Stimulated activated naive CD8-positive, alpha-beta T cell treated with anti-CD3 and anti-CD28 coated beads, Interleukin-15, amount 100 ng/mL, for 72 hours (primary cell): Measurements from ENCODE around the gene BRD1.

Experiments used
- ATAC-seq: fragments of 150-1000 bp; cut with Tn5 transposase; 2 replicates; pipeline ENCODE4 v1.10.0; 2021; ENCODE audit warnings: mild to moderate bottlenecking, moderate library complexity
- DNase-seq, 2 donors: peaks; one replicate each; pipeline ENCODE4 v3.0.0; 2021 to 2022
- H3K27ac Mint-ChIP-seq, 2 donors: one replicate each; pipeline ENCODE4 v1.8.0; 2022; ENCODE audit warnings: mild to moderate bottlenecking in 2 of 2, mixed read lengths in 2 of 2, moderate library complexity in 2 of 2
- H3K27me3 Mint-ChIP-seq: one replicate; pipeline ENCODE4 v1.8.0; 2022; ENCODE audit warnings: mixed read lengths
- H3K4me1 Mint-ChIP-seq: one replicate; pipeline ENCODE4 v1.8.0; 2022; ENCODE audit warnings: mild to moderate bottlenecking, mixed read lengths
- H3K4me3 Mint-ChIP-seq, 2 donors: one replicate each; pipeline ENCODE4 v1.8.0; 2022; ENCODE audit warnings: mild to moderate bottlenecking in 2 of 2, mixed read lengths in 2 of 2, moderate library complexity in 1 of 2
- H3K9me3 Mint-ChIP-seq, 2 donors: one replicate each; pipeline ENCODE4 v1.8.0; 2022; ENCODE audit warnings: mixed read lengths in 2 of 2

The BRD1 gene

GRCh38 chr22:49753961-49754695 is 73.5 kb downstream of the BRD1 start:
- H3K27ac Mint-ChIP-seq = no peak overlapping the region
- DNase-seq = no peak
- no peak overlapping the region for H3K4me3 Mint-ChIP-seq
- ATAC-seq = no peak
- H3K4me1 Mint-ChIP-seq = no peaks in the 10 kb centered on the region
- peaks cover 7% of the 10 kb centered on the region for H3K27me3 Mint-ChIP-seq
- no peaks in the 10 kb centered on the region for H3K9me3 Mint-ChIP-seq

GRCh38 chr22:49753276-49753890 is 74.3 kb downstream of the BRD1 start:
- Mint-ChIP-seq H3K27me3 (peaks cover 7% of the 10 kb centered on the region), H3K4me3 (no peak overlapping the region), H3K27ac (no peak overlapping the region), H3K9me3 (peaks cover 0 to under 1% of the 10 kb centered on the region in 2 donors), H3K4me1 (no peaks in the 10 kb centered on the region)
- DNase-seq (no peak), ATAC-seq (no peak)

GRCh38 chr22:49752598-49753091 is 75.0 kb downstream of the BRD1 start:
- H3K4me3 Mint-ChIP-seq = no peak overlapping the region
- ATAC-seq = no peak

GRCh38 chr22:49751966-49752597 is 75.6 kb downstream of the BRD1 start:
- DNase-seq = no peak
- Mint-ChIP-seq H3K4me1 (no peaks in the 10 kb centered on the region), H3K27ac (no peak overlapping the region), H3K9me3 (peaks cover 8 to 13% of the 10 kb centered on the region in 2 donors), H3K4me3 (no peak overlapping the region), H3K27me3 (peaks cover 7% of the 10 kb centered on the region)
- ATAC-seq = no peak

More at GRCh38 chr22:49752598-49753091, 75.0 kb downstream of the BRD1 start:
- no peak for DNase-seq
- H3K9me3 Mint-ChIP-seq = peaks cover 4 to 8% of the 10 kb centered on the region in 2 donors
- H3K4me1 Mint-ChIP-seq = no peaks in the 10 kb centered on the region
- no peak overlapping the region for H3K27ac Mint-ChIP-seq
- peaks cover 7% of the 10 kb centered on the region for H3K27me3 Mint-ChIP-seq

- H3K9me3 Mint-ChIP-seq = peaks cover 15 to 19% of the 10 kb centered on the region in 2 donors
- H3K27ac Mint-ChIP-seq = no peak overlapping the region
- H3K4me3 Mint-ChIP-seq = no peak overlapping the region
- H3K27me3 Mint-ChIP-seq = peaks cover 7% of the 10 kb centered on the region
- no peaks in the 10 kb centered on the region for H3K4me1 Mint-ChIP-seq
- DNase-seq = no peak
- ATAC-seq = no peak
Measured at GRCh38 chr22:49751318-49751965, 76.2 kb downstream of the BRD1 start.

- no peaks in the 10 kb centered on the region for H3K4me1 Mint-ChIP-seq
- ATAC-seq (peak; percentile 53), DNase-seq (no peak)
- H3K27me3 Mint-ChIP-seq = peaks cover 7% of the 10 kb centered on the region
- no peak overlapping the region for H3K27ac Mint-ChIP-seq
- peaks cover 25 to 29% of the 10 kb centered on the region in 2 donors for H3K9me3 Mint-ChIP-seq
- H3K4me3 Mint-ChIP-seq = no peak overlapping the region
Measured at GRCh38 chr22:49749885-49750510, 77.7 kb downstream of the BRD1 start.

- no peaks in the 10 kb centered on the region for H3K4me1 Mint-ChIP-seq
- DNase-seq (no peak), ATAC-seq (no peak)
- peaks cover 7% of the 10 kb centered on the region for H3K27me3 Mint-ChIP-seq
- no peak overlapping the region for H3K27ac Mint-ChIP-seq
- no peak overlapping the region for H3K4me3 Mint-ChIP-seq
- H3K9me3 Mint-ChIP-seq = peaks cover 26 to 37% of the 10 kb centered on the region in 2 donors
Measured at GRCh38 chr22:49749227-49749626, 78.4 kb downstream of the BRD1 start.

- Mint-ChIP-seq H3K9me3 (peaks cover 33 to 40% of the 10 kb centered on the region in 2 donors), H3K27ac (no peak overlapping the region), H3K27me3 (peaks cover 7% of the 10 kb centered on the region), H3K4me3 (no peak overlapping the region), H3K4me1 (no peaks in the 10 kb centered on the region)
- ATAC-seq (no peak), DNase-seq (no peak)
Measured at GRCh38 chr22:49748514-49748913, 79.2 kb downstream of the BRD1 start.

- no peak overlapping the region for H3K4me3 Mint-ChIP-seq
- DNase-seq (no peak), ATAC-seq (no peak)
- H3K4me1 Mint-ChIP-seq = no peaks in the 10 kb centered on the region
- H3K27ac Mint-ChIP-seq = no peak overlapping the region
- peaks cover 35 to 40% of the 10 kb centered on the region in 2 donors for H3K9me3 Mint-ChIP-seq
- peaks cover 11% of the 10 kb centered on the region for H3K27me3 Mint-ChIP-seq
Measured at GRCh38 chr22:49747716-49748115, 80.0 kb downstream of the BRD1 start.

- peaks cover 35 to 40% of the 10 kb centered on the region in 2 donors for H3K9me3 Mint-ChIP-seq
- H3K27me3 Mint-ChIP-seq = peaks cover 16% of the 10 kb centered on the region
- H3K4me1 Mint-ChIP-seq = no peaks in the 10 kb centered on the region
- no peak overlapping the region for H3K4me3 Mint-ChIP-seq
- ATAC-seq (no peak), DNase-seq (no peak)
- no peak overlapping the region for H3K27ac Mint-ChIP-seq
Measured at GRCh38 chr22:49747130-49747529, 80.5 kb downstream of the BRD1 start.

GRCh38 chr22:49746065-49746464 is 81.6 kb downstream of the BRD1 start:
- Mint-ChIP-seq H3K4me3 (no peak overlapping the region), H3K27ac (no peak overlapping the region), H3K4me1 (no peaks in the 10 kb centered on the region), H3K9me3 (peaks cover 35 to 40% of the 10 kb centered on the region in 2 donors), H3K27me3 (peaks cover 20% of the 10 kb centered on the region)
- no peak for DNase-seq
- ATAC-seq = no peak

- peaks cover 13 to 23% of the 10 kb centered on the region in 2 donors for H3K9me3 Mint-ChIP-seq
- H3K4me3 Mint-ChIP-seq = no peak overlapping the region
- H3K27me3 Mint-ChIP-seq = peaks cover 48% of the 10 kb centered on the region
- H3K4me1 Mint-ChIP-seq = no peaks in the 10 kb centered on the region
- no peak overlapping the region for H3K27ac Mint-ChIP-seq
- no peak for DNase-seq
- no peak for ATAC-seq
Measured at GRCh38 chr22:49740242-49740641, 87.4 kb downstream of the BRD1 start.

GRCh38 chr22:49739138-49739537 is 88.5 kb downstream of the BRD1 start:
- peaks cover 2 to 21% of the 10 kb centered on the region in 2 donors for H3K9me3 Mint-ChIP-seq
- ATAC-seq (no peak), DNase-seq (no peak)
- peaks cover 4% of the 10 kb centered on the region for H3K4me1 Mint-ChIP-seq
- H3K27ac Mint-ChIP-seq = no peak overlapping the region
- peaks cover 57% of the 10 kb centered on the region for H3K27me3 Mint-ChIP-seq
- H3K4me3 Mint-ChIP-seq = no peak overlapping the region

GRCh38 chr22:49738566-49738965 is 89.1 kb downstream of the BRD1 start:
- Mint-ChIP-seq H3K9me3 (peaks cover 0 to 15% of the 10 kb centered on the region in 2 donors), H3K27ac (no peak overlapping the region), H3K4me1 (peaks cover 10% of the 10 kb centered on the region), H3K27me3 (peaks cover 58% of the 10 kb centered on the region), H3K4me3 (no peak overlapping the region)
- DNase-seq (no peak), ATAC-seq (no peak)

GRCh38 chr22:49738006-49738405 is 89.7 kb downstream of the BRD1 start:
- Mint-ChIP-seq H3K27me3 (peaks cover 63% of the 10 kb centered on the region), H3K4me3 (no peak overlapping the region), H3K9me3 (peaks cover 0 to 13% of the 10 kb centered on the region in 2 donors), H3K27ac (no peak overlapping the region), H3K4me1 (peaks cover 16% of the 10 kb centered on the region)
- ATAC-seq (no peak), DNase-seq (no peak)
